GM21526 (cell line): ENCODE data around the gene CDH7.

Experiments used
- ATAC-seq: cut with Tn5 transposase; IDR thresholded peaks from one replicate; pipeline ENCODE4 v1.9.1; 2021; ENCODE audit warnings: moderate library complexity; ENCODE audit not compliant: unreplicated experiment, low FRiP score

CDH7 gene

DNA sequence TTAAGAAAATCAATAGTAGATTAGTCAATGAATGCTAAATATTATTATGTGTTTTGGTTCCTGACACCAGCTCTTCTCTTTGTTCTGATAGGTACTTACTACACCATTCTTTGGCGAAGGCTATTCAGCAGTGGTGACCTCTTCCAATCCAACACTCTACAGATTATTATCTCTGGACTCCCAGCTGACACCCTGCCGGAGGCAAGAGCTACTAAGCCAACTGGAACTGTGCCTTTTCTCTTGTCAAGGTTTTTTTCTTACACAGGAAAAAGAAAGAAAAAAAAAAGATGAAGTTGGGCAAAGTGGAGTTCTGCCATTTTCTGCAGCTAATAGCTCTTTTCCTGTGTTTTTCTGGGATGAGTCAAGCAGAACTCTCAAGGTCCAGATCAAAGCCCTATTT is 11.7 kb downstream of the CDH7 start:
- no peak for ATAC-seq

DNA sequence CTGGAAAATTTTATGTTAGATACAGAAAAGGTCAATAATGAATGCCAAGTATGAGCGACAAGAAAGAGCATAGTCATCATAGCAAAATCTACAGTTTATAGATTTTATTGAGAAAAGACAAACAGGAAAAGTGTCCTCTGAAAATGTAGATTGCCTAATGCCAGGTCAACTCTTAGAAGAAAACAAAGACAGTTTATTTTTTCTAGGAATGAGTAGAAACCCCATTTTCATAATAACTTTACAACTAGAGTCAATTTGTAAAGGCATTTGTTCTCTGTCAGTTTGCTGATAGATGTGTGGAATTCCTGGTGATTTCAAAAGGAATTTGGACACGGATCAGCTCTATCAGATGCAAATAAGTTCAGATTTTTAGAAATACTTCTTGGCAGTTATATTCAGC is 16.6 kb downstream of the CDH7 start:
- ATAC-seq, result no peak

GRCh38 chr18:65768120-65768778 is 17.4 kb downstream of the CDH7 start:
- no peak for ATAC-seq

GRCh38 chr18:65769652-65770051 is 18.8 kb downstream of the CDH7 start:
- ATAC-seq, result no peak

DNA sequence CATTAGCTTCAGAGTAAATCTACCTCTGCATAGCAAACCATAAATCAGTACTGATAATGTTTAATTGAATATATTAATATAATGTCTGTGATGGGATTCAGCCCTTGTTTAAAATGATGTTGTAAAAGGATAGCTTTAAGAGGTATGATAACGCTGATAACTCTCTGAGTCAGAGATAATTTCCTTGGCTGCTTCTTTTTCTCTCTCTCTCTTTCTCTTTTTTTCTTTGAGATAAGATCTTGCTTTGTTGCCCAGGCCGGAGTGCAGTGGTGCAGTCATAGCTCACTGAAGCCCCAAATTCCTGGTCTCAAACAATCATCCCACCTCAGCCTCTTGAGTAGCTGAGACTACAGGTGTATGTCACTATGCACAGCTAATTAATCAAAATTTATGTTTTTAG is 35.7 kb downstream of the CDH7 start:
- ATAC-seq, result no peak

GRCh38 chr18:65788373-65788772 is 37.6 kb downstream of the CDH7 start:
- ATAC-seq, result no peak

- no peak for ATAC-seq
Measured at GRCh38 chr18:65790604-65791003, 39.8 kb downstream of the CDH7 start.

DNA sequence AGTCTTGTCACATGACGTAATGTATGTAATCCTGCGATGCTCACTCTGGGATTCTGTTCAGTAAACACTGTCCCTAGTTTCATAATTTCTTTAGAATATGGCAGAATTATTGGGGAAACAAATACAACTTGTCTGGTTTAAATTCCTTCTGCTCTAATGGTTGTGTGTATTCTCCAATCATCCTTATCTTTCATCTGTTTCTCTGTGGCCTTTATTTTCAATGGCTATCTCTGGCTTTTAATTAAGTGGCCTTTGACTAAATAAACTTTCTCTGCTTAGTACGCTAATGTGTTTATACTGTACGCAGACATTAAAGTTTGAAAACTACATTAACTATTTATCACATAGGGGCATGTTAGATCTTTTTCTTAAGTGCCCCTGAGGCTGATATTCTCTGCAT is 40.9 kb downstream of the CDH7 start:
- ATAC-seq, result no peak

- no peak for ATAC-seq
Measured at GRCh38 chr18:65792456-65793074, 41.8 kb downstream of the CDH7 start.

DNA sequence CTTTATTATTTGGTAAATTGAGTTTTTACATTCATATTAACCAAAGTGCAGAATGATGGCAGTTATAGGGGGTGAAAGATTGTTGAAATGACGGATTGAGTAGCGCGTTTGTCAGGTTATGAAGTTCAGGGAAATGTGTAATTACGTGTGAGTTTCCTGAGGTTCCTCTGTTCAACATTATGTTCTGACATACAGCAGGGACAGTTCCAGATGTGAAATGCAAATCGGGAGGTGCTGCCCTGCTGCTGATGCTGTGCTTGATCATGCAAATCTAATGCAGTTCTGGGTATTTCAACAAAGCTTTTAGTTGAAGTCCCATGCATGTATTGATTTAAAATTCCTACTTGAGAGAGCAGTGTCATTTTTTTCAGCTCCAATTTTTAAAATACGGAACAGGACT is 57.9 kb downstream of the CDH7 start:
- no peak for ATAC-seq

- no peak for ATAC-seq
Measured at GRCh38 chr18:65811307-65811706, 60.5 kb downstream of the CDH7 start.

DNA sequence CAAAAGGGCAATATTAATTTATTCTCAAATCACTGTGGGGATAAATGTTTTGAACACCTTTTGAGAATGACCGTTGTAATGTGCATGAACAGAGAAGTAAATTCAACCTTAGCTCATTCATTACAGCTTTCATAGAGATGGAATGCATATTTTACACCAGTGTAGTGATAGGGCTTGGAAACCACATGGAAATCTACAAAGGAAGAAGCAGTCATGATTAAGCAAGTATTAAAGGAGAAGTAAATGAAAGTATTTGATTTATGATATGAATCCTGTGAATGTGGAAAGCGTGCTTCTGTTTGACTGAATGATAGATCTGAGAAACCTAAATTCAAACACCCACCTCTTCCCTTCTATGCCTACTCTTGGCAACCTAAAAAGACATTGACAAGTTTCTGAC is 64.7 kb downstream of the CDH7 start:
- no peak for ATAC-seq

- no peak for ATAC-seq
Measured at GRCh38 chr18:65817178-65817577, 66.4 kb downstream of the CDH7 start.

- no peak for ATAC-seq
Measured at GRCh38 chr18:65821911-65822310, 71.1 kb downstream of the CDH7 start.

DNA sequence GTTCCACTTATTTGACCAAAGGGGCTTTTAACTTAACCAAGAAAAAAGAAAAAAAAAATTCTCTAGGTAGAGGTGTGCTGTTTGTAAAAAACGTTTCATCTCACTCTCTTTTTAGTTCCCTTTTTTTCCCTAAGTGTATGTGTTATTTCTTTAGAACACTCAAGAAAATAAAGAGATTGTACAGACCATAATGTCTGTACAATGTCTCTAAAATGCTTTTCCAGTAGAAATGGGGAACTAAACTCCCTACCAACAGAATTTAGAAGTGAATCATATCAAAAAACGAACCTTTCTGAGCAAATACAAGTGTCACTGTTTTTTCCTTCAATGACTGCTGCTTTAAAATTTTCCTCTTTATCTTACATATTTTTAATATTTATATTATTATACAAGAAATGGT is 72.0 kb downstream of the CDH7 start:
- ATAC-seq, result no peak

DNA sequence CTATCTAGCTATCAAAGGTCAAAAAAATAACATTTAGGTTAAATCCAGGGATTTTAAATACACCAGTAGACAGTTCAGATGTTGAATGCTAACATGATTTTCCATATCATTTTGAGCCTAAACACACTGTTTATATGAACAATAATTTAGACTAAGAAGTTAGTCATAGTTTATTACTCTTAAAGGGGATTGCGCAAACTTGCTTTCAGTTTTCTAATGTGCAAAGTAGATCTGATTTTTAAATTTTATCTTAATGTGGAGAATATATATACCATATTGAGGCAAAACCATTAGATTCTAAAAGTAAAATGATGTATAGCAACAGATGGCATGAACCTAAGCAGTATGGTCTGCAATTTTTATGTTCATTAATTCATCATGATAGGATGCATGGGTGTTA is 76.6 kb downstream of the CDH7 start:
- no peak for ATAC-seq

DNA sequence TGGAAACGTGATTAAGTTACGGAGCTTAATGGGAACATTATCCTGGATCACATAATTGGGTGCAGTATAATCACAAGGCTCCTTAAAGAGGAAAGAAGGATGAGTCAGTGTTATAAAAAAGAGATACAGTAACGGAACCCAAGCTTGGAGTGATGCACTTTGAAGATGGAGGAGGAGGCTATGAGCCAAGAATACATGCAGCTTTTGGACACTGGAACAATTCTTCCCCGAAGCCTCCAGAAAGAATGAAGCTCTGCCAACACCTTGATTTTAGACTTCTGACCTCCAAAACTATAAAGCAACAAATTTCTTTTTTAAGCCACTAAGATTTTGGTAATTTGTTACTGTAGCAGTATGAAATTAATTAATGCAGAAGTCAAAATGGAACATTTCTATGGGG is 85.1 kb downstream of the CDH7 start:
- ATAC-seq, result no peak

DNA sequence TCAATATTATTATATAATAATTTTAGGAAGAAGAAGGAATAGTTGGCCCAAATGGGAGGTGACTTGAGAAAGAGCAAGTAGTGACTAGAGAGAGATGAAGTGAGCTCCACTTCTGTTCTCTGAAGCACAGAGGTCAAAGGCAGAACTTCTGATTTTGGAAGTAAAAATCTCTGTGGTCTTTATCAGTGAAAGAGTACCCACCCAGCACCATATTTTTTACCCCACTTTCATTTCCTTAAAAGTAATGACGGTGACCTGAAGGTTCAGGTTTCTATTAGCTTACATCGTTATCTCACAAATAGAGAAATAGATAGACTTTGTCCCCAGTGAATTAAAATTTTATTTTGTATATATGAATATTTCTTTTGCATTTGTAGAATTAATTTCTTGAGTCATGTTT is 95.3 kb downstream of the CDH7 start:
- ATAC-seq, result no peak

DNA sequence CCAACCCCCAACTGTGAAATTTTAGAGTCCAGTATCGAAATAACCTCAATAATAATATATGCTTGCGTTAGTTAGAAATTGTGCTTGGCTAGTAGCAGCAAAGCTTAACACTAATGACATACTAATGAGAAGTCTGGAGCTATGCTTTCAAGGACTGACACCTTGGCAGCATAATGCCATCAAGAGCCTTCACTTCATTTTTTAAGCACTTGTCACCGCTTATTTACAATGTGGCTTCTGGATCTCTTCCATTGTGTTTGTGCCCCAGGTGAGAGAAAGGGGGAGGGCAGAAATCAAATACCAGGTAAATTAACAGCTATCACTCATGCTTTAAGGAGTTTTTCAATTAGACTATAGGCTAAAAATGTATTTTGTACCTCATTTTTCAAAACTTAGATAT is 101.5 kb downstream of the CDH7 start:
- no peak for ATAC-seq

GRCh38 chr18:65859075-65859474 is 108.3 kb downstream of the CDH7 start:
- ATAC-seq, result no peak

- no peak for ATAC-seq
Measured at GRCh38 chr18:65869527-65869926, 118.7 kb downstream of the CDH7 start.

- no peak for ATAC-seq
Measured at GRCh38 chr18:65876310-65876709, 125.5 kb downstream of the CDH7 start.

DNA sequence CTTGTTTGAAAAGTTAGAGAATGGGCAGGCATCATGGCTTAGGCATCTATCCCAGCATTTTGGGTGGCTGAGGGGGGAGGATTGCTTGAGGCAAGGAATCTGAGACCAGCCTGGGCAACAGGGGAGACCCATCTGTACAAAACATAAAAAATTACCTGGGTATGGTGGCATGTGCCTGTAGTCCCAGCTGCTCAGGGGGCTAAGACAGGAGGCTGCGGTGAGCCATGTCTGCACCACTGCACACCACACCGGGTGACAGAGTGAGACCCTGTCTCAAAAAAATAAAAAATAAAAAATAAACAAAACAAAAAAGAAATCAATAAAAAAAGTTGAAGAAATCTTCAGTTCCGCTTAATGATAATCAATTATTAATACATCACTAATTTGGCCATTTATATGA is 146.5 kb downstream of the CDH7 start:
- ATAC-seq, result no peak
